Neural cell (in vitro differentiated cells): ENCODE results near the gene LMAN2.

Experiments used
- CTCF ChIP-seq: fragments of 450-650 bp; IDR thresholded peaks from 2 replicates; pipeline ENCODE4 v1.5.1; 2014; ENCODE audit warnings: antibody characterized with exemption, mild to moderate bottlenecking, moderate library complexity; ENCODE audit not compliant: poor library complexity, severe bottlenecking
- EP300 ChIP-seq: fragments of 450-650 bp; conservative IDR thresholded peaks from 2 replicates; pipeline ENCODE4 v1.6.1; 2014; ENCODE audit warnings: antibody characterized with exemption, mild to moderate bottlenecking, moderate library complexity; ENCODE audit not compliant: poor library complexity, severe bottlenecking
- EZH2 ChIP-seq: fragments of 200-600, 300-800 bp; shearing (Covaris generic), sonication (generic); IDR thresholded peaks from 2 replicates; pipeline ENCODE4 v1.6.1; 2014; ENCODE audit warnings: antibody characterized with exemption, low read length, borderline replicate concordance, mild to moderate bottlenecking; ENCODE audit not compliant: insufficient read depth, poor library complexity, severe bottlenecking
- POLR2AphosphoS5 ChIP-seq: IDR thresholded peaks from 2 replicates; pipeline ENCODE4 v1.6.1; 2012
- RAD21 ChIP-seq: fragments of 450-650 bp; conservative IDR thresholded peaks from 2 replicates; pipeline ENCODE4 v1.6.1; 2014; ENCODE audit warnings: antibody characterized with exemption, mild to moderate bottlenecking, moderate library complexity
- REST ChIP-seq: IDR thresholded peaks from 2 replicates; pipeline ENCODE4 v1.6.1; 2012; ENCODE audit warnings: borderline replicate concordance
- TAF1 ChIP-seq: IDR thresholded peaks from 2 replicates; pipeline ENCODE4 v1.6.1; 2012; ENCODE audit warnings: low read depth

GRCh38 chr5:177362610-177363507 lies 11.4 kb upstream of the LMAN2 start:
- TF ChIP-seq CTCF (no peak), TAF1 (no peak), RAD21 (no peak), POLR2AphosphoS5 (no peak), REST (no peak), EZH2 (no peak), EP300 (no peak)
